ENCODE measurements around the gene CACNA2D1. TPM values are rescaled to one million over a fixed set of nuclear protein-coding genes. Genes with fewer than 3 reads are reported as not detected.

The CACNA2D1 gene
- total RNA-seq, 1 experiment from 2014 or later = 0.27 TPM

DNA sequence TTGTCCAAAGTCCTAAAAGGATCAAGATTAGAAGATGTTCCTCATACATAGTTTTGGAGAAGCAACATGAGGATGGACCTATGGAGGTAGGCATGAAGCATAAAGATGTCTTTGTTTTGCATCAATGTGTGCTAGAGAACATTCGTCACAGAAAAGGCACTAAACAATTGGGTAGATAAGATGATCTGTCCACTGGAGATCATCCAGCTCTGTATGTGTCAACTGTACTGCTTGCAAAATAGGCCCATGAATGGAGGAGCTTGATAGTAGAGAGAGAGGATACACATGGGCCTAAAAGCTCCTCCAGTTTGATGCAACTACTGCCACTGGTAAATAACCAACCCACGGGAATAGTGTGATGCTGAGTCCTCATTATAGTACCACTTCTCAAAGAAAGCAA is 387.3 kb downstream of the CACNA2D1 start:
- TF ChIP-seq ZNF274 (IDR thresholded peaks at IDR 0.05; ENCODE audit: low read depth, low read length) = no peak
- TF ChIP-seq SP1 (IDR thresholded peaks at IDR 0.05; ENCODE audit: low read depth) = no peak
- no peak for TF ChIP-seq SIN3A (IDR thresholded peaks at IDR 0.05; ENCODE audit: low read depth)
- no peak for TF ChIP-seq CBX3 (IDR thresholded peaks at IDR 0.05; ENCODE audit: low read depth)
- TF ChIP-seq ELF1 (IDR thresholded peaks at IDR 0.05; ENCODE audit: borderline replicate concordance, low read depth) = no peak
- TF ChIP-seq YY1 (IDR thresholded peaks at IDR 0.05; ENCODE audit: extremely low read depth, insufficient replicate concordance, low read depth, low read length) = no peak
- TF ChIP-seq EZH2phosphoT487 (IDR thresholded peaks at IDR 0.05; ENCODE audit: borderline replicate concordance) = no peak
- TF ChIP-seq POLR2A (IDR thresholded peaks at IDR 0.05; ENCODE audit: borderline replicate concordance, extremely low read depth, insufficient read depth, insufficient read length) = no peak
- no TSS peak for BruUV-seq (replicated peaks)
- Histone ChIP-seq H3K4me3 (replicated peaks in 1 of 2; ENCODE audit: low read depth in 1 of 2, low read length in 2 of 2) (no peak overlapping the region), H3K9me3 (ENCODE audit: control insufficient read depth in 1 of 2, insufficient read depth in 1 of 2, low read depth in 1 of 2, low read length in 2 of 2) (no peaks in the 10 kb centered on the region), H3K27me3 (ENCODE audit: insufficient read depth, low read length) (no peaks in the 10 kb centered on the region), H3K79me2 (ENCODE audit: insufficient read depth, low read length) (no peaks in the 10 kb centered on the region), H3K9ac (ENCODE audit: low read length) (no peak overlapping the region), H4K20me1 (ENCODE audit: insufficient read depth) (no peaks in the 10 kb centered on the region), H3K4me1 (ENCODE audit: control insufficient read depth in 1 of 2, insufficient read depth in 2 of 2, low read length in 2 of 2) (no peaks in the 10 kb centered on the region), H3K4me2 (ENCODE audit: low read length) (no peak overlapping the region), H2AFZ (ENCODE audit: low read depth, low read length, poor library complexity, severe bottlenecking) (no peak overlapping the region), H3K27ac (ENCODE audit: low read depth, low read length) (no peak overlapping the region), H3K36me3 (ENCODE audit: control insufficient read depth in 1 of 2, insufficient read depth in 2 of 2, low read length in 2 of 2) (no peaks in the 10 kb centered on the region), H3K9me2 (ENCODE audit: insufficient read depth) (no peaks in the 10 kb centered on the region)
- ChIA-PET POLR2A (no interaction called here), CTCF (no interaction called here), RAD21 (ENCODE audit: low non-redundant PET in 1 of 2, low total read pairs in 2 of 2, uncharacterized antibody in 2 of 2, unreplicated experiment in 2 of 2) (no interaction called here)
- no peak for ATAC-seq
- no peak for DNase-seq (ENCODE audit: low read depth, low spot score)
- intact Hi-C loops (cut with micrococcal nuclease) = no loop called here

DNA sequence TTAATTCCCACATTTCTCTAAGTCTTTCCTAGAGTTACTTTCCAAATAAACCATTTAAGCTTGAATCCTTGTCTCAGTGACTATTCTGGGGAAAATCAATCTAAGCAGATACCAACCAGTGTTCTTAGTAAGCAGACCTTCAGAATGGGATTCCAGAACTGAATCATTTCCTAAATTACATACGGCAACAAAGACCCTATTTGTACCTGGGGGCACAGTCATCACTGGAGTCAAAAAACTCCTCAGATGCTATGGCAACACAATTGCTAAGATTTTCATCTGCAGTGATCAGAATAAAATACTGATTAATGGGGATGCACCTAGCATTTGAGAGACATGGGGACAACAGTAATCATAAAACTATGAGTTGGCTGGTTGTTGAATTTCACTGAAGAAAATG is 389.0 kb downstream of the CACNA2D1 start:
- no peak for DNase-seq (ENCODE audit: low read depth, low spot score)
- intact Hi-C loops (cut with micrococcal nuclease) = no loop called here
- Histone ChIP-seq H3K4me2 (ENCODE audit: low read length) (no peak overlapping the region), H3K4me3 (replicated peaks in 1 of 2; ENCODE audit: low read depth in 1 of 2, low read length in 2 of 2) (no peak overlapping the region), H2AFZ (ENCODE audit: low read depth, low read length, poor library complexity, severe bottlenecking) (no peak overlapping the region), H3K27me3 (ENCODE audit: insufficient read depth, low read length) (no peaks in the 10 kb centered on the region), H3K36me3 (ENCODE audit: control insufficient read depth in 1 of 2, insufficient read depth in 2 of 2, low read length in 2 of 2) (no peaks in the 10 kb centered on the region), H4K20me1 (ENCODE audit: insufficient read depth) (no peaks in the 10 kb centered on the region), H3K9me2 (ENCODE audit: insufficient read depth) (no peaks in the 10 kb centered on the region), H3K9ac (ENCODE audit: low read length) (no peak overlapping the region), H3K27ac (ENCODE audit: low read depth, low read length) (no peak overlapping the region), H3K9me3 (ENCODE audit: control insufficient read depth in 1 of 2, insufficient read depth in 1 of 2, low read depth in 1 of 2, low read length in 2 of 2) (no peaks in the 10 kb centered on the region), H3K79me2 (ENCODE audit: insufficient read depth, low read length) (no peaks in the 10 kb centered on the region), H3K4me1 (ENCODE audit: control insufficient read depth in 1 of 2, insufficient read depth in 2 of 2, low read length in 2 of 2) (peaks cover 5 to 14% of the 10 kb centered on the region in 2 experiments; a peak in 3 of 4 replicates)
- RAD21 ChIA-PET (ENCODE audit: low non-redundant PET in 1 of 2, low total read pairs in 2 of 2, uncharacterized antibody in 2 of 2, unreplicated experiment in 2 of 2) = no interaction called here
- no peak for ATAC-seq
- CTCF ChIA-PET = no interaction called here
- BruUV-seq (replicated peaks) = no TSS peak
- POLR2A ChIA-PET = no interaction called here
- TF ChIP-seq CBX3 (IDR thresholded peaks at IDR 0.05; ENCODE audit: low read depth) (no peak), EZH2 (IDR thresholded peaks at IDR 0.05) (no peak), JUND (IDR thresholded peaks at IDR 0.05) (no peak), EZH2phosphoT487 (IDR thresholded peaks at IDR 0.05; ENCODE audit: borderline replicate concordance) (no peak), ZFX (IDR thresholded peaks at IDR 0.05) (no peak), POLR2AphosphoS5 (IDR thresholded peaks at IDR 0.05; ENCODE audit: low read depth, low read length) (no peak), YY1 (IDR thresholded peaks at IDR 0.05; ENCODE audit: extremely low read depth, insufficient replicate concordance, low read depth, low read length) (no peak), RAD21 (IDR thresholded peaks at IDR 0.05; ENCODE audit: low read depth) (no peak), FOSL1 (IDR thresholded peaks at IDR 0.05; ENCODE audit: low read depth) (no peak), SIN3A (IDR thresholded peaks at IDR 0.05; ENCODE audit: low read depth) (no peak), CEBPB (IDR thresholded peaks at IDR 0.05; ENCODE audit: low read depth) (no peak)
- TF ChIP-seq, protein P1, sequence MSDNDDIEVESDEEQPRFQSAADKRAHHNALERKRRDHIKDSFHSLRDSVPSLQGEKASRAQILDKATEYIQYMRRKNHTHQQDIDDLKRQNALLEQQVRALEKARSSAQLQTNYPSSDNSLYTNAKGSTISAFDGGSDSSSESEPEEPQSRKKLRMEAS (IDR thresholded peaks at IDR 0.05) = no peak
- TF ChIP-seq, protein P2, sequence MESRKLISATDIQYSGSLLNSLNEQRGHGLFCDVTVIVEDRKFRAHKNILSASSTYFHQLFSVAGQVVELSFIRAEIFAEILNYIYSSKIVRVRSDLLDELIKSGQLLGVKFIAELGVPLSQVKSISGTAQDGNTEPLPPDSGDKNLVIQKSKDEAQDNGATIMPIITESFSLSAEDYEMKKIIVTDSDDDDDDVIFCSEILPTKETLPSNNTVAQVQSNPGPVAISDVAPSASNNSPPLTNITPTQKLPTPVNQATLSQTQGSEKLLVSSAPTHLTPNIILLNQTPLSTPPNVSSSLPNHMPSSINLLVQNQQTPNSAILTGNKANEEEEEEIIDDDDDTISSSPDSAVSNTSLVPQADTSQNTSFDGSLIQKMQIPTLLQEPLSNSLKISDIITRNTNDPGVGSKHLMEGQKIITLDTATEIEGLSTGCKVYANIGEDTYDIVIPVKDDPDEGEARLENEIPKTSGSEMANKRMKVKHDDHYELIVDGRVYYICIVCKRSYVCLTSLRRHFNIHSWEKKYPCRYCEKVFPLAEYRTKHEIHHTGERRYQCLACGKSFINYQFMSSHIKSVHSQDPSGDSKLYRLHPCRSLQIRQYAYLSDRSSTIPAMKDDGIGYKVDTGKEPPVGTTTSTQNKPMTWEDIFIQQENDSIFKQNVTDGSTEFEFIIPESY (IDR thresholded peaks at IDR 0.05; ENCODE audit: extremely low read depth, insufficient replicate concordance, low read length) = no peak
- TF ChIP-seq, protein P3, sequence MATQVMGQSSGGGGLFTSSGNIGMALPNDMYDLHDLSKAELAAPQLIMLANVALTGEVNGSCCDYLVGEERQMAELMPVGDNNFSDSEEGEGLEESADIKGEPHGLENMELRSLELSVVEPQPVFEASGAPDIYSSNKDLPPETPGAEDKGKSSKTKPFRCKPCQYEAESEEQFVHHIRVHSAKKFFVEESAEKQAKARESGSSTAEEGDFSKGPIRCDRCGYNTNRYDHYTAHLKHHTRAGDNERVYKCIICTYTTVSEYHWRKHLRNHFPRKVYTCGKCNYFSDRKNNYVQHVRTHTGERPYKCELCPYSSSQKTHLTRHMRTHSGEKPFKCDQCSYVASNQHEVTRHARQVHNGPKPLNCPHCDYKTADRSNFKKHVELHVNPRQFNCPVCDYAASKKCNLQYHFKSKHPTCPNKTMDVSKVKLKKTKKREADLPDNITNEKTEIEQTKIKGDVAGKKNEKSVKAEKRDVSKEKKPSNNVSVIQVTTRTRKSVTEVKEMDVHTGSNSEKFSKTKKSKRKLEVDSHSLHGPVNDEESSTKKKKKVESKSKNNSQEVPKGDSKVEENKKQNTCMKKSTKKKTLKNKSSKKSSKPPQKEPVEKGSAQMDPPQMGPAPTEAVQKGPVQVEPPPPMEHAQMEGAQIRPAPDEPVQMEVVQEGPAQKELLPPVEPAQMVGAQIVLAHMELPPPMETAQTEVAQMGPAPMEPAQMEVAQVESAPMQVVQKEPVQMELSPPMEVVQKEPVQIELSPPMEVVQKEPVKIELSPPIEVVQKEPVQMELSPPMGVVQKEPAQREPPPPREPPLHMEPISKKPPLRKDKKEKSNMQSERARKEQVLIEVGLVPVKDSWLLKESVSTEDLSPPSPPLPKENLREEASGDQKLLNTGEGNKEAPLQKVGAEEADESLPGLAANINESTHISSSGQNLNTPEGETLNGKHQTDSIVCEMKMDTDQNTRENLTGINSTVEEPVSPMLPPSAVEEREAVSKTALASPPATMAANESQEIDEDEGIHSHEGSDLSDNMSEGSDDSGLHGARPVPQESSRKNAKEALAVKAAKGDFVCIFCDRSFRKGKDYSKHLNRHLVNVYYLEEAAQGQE (IDR thresholded peaks at IDR 0.05; ENCODE audit: low read depth) = no peak

Data from HCT116 (cell line).